Hepatic stellate cell (primary cell): Measurements from ENCODE around the gene RBM24.
"Not testable (repeated sequence)": the region's sequence is repeated elsewhere in the genome, so short reads cannot be mapped to it uniquely, and the experiment has no call there.

ENCODE experiments used
- DNase-seq: peaks from one replicate; pipeline ENCODE4 v3.0.0; 2011; ENCODE audit warnings: low spot score

Gene RBM24

GRCh38 chr6:17291778-17292177 is 10.6 kb downstream of the RBM24 start:
- no peak for DNase-seq

GRCh38 chr6:17292600-17293133 is 11.5 kb downstream of the RBM24 start:
- no peak for DNase-seq

DNA sequence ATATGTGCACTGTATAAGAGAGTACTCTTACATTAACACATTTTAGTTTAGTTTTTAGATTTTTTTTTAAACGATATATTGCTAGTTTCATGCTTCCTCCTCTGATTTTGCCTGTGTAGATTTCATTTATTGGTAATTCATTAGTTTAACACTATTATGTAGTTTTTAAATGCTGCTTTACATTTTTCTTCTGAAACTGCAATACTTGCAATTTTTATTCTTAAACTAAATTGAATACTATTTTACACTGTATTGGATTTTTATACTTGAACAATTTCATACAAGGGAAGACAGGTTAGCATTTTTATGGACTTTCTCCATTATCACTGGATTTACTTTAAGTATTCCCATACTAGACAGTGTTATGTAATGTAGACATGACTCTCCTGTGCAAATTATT is 12.2 kb downstream of the RBM24 start:
- no peak for DNase-seq

- peak; percentile 32 for DNase-seq
Measured at GRCh38 chr6:17297271-17298080, 16.3 kb downstream of the RBM24 start.

DNA sequence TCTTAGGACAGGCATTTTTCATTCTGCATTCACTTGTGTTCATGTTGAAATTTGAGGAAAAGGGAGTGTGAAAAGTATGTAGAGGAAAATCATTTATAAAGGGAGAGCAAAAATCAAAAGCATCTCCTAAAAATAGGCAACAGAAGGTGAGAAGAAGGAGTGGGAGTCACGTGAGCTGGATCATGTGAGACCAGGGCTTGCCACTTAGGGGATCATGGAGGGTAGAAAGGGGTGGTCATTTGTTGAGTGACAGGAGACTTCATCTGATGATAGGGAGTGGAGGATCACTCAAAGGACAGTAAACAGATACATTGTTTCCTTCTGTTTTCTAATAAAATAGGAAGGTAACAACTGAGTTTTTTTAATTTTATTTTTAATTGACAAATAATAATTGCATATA is 17.1 kb downstream of the RBM24 start:
- DNase-seq, result no peak

- no peak for DNase-seq
Measured at GRCh38 chr6:17299222-17299621, 18.1 kb downstream of the RBM24 start.

DNA sequence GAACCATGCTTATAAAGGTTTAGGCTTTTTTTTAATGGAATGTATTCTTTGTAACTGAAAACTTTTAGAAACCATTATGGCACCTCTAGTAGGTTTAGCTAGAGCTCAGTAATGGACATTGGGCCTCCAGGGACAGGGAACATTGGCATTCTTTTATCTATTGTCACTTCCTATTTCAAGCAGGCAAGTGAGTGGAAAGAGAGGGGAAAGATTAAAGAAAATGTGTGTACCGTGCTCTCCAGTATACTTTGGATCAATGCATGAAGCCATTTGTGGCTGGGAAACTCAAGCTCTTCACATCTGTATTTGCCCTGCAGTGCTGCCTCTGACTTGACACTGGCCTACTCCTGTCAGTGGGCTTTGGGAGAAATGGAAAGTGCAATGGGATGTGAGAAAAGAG is 18.6 kb downstream of the RBM24 start:
- DNase-seq, result no peak

DNA sequence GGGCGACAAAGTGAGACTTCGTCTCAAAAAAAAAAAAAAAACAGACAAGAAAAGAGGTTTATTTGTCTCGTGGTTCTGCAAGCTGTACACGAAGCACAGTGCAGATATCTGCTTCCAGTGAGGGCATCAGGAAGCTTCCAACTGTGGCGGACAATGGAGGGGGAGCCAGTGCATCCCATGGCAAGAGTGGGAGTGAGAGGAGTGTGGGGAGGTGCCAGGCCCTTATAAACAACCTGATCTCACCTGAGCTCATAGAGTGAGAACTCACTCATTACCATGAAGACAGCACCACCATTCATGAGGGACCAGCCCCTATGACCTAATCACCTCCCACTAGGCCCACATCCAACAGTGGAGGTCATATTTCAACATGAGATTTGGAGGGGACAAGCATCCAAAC is 19.5 kb downstream of the RBM24 start:
- DNase-seq, result no peak

- no peak for DNase-seq
Measured at GRCh38 chr6:17303444-17303843, 22.3 kb downstream of the RBM24 start.

- DNase-seq, result peak; percentile 35
Measured at GRCh38 chr6:17305219-17306001, 24.2 kb downstream of the RBM24 start.

GRCh38 chr6:17311595-17312311 is 30.6 kb downstream of the RBM24 start:
- DNase-seq, result peak; percentile 40

- DNase-seq, result not testable (repeated sequence)
Measured at GRCh38 chr6:17313238-17313637, 32.1 kb downstream of the RBM24 start.

- DNase-seq, result no peak
Measured at GRCh38 chr6:17313971-17314370, 32.8 kb downstream of the RBM24 start.

DNA sequence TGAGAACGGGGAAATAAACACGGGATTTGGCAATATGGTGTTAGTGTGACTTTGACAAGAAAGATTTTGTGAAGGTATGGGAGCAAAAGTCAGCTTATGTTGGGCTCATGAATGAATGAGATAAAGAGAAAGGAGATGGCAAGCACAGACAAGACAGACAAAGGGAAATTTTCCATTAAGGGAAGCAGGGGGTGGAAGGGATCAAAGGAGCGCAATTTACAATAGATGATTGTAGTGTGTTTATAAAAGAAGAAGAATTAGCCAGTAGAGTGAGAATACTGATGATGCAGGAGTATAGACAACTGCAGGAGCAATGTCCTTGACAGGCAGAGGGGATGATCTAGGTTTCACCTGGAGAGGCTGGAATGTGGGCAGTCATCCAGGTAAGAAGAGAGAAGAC is 34.1 kb downstream of the RBM24 start:
- DNase-seq, result no peak

DNA sequence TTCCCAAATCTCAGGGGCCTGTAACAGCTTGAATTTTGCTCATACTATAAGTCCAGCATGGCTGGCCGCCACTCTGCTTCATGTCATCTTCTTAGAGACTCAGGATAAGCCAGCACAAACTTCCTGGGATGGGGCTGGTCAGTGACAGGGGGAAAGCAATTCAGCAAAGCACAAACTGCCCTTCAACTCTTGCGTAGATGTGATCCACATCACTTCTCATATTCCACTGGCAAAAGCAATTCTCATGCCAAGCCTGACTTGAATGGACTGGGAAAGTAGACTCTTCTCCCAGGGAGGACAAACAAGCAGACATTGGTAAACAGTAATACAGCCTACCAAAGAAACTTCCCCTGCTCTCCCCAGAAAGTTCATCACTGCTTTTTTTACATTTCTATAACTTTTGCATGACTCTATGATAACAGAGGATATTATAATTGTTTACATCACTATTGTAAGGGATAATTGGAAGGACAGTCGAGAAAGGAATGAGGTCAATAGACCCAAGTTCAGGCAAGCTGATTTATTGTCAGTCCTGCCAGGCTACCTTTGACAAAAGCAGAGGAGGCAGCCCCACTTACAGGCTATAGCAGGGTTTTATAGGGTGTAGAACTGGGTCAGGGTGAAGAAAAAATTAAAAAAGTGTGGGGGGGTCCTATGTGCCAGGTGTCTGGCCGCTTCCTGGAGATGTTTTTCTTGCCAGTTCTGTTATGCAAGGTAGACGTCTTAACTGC is 37.4 kb downstream of the RBM24 start:
- DNase-seq, result no peak

DNA sequence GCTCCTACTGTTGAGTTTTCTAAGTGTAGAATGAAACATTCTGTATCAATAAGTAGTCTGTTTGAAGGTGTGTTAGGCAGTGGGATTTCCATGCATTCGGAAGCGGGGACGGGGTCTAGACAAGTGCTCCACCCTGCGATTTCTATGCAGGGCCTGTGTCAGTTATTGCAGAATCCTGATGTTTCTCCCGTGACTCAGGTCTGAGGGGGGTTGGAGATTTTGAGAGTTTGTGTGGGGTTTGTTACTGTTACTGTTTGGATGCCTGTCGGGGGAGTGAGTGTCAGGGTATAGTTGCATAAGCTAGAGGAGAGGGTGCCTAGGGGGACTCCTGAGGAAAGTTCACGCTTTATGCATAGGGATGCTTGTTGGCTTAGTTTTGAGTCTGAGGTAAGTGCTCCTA is 39.1 kb downstream of the RBM24 start:
- not testable (repeated sequence) for DNase-seq

GRCh38 chr6:17331238-17331637 is 50.1 kb downstream of the RBM24 start:
- DNase-seq, result no peak

GRCh38 chr6:17334265-17334664 is 53.1 kb downstream of the RBM24 start:
- peak; percentile 9 for DNase-seq

GRCh38 chr6:17336425-17336824 is 55.3 kb downstream of the RBM24 start:
- DNase-seq, result peak; percentile 13

DNA sequence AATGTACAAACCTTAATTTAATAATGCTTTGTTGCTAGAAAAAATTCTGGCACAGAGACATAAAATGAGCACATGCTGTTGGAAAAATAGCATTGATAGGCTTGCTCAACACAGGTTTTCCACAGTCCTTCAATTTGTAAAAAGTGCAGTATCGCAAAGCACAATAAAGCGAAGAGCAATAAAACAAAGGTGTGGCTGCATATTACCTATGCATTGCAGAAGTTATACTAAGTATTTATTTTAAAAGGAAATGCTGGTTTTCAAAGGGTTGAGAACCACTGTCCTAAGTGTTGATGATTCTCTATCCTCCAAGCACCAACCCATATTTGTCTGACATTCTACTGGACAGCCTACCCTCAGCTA is 58.1 kb downstream of the RBM24 start:
- DNase-seq, result no peak

- DNase-seq, result no peak
Measured at GRCh38 chr6:17341117-17341805, 60.1 kb downstream of the RBM24 start.
